GM19351 (cell line): ENCODE results near the gene CNTN5.

Source experiments
- ATAC-seq: cut with Tn5 transposase; IDR thresholded peaks from one replicate; pipeline ENCODE4 v1.9.1; 2021; ENCODE audit warnings: mild to moderate bottlenecking, moderate library complexity; ENCODE audit not compliant: unreplicated experiment

CNTN5 gene

DNA sequence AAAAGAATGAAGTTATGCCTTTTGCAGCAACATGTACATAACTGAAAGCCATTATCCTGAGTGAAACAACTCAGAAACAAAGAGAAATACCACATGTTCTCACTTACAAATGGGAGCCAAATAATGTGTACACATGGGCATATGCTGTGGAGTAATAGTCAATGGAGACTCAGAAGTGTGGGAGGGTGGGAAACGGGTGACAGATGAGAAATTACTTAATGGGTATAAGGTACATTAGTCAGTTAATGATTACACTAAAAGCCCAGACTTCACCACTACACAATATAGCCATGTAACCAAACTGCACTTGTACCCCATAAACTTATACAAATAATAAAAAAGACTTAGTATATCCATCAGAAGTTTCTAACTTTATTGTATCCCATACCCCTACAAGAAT lies 992.3 kb downstream of the CNTN5 start:
- ATAC-seq, result no peak

DNA sequence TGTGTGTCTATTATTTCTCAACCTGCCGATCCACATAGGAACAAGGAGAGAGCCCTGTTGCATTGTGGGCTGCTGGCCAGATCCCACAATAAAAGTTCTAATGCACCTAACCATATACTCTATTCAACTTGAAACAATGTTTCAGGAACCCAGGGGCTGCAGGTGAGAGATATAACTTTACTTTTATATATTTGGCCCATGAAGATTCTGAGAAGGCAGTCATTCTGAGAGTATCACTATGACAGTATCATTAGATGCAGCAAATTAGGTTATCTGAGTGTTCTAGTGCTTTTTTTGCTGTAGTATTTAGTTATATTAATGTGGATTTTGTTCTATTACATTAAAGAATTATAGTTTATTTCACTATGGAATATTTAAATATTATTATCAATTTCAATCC lies 1011.2 kb downstream of the CNTN5 start:
- no peak for ATAC-seq

DNA sequence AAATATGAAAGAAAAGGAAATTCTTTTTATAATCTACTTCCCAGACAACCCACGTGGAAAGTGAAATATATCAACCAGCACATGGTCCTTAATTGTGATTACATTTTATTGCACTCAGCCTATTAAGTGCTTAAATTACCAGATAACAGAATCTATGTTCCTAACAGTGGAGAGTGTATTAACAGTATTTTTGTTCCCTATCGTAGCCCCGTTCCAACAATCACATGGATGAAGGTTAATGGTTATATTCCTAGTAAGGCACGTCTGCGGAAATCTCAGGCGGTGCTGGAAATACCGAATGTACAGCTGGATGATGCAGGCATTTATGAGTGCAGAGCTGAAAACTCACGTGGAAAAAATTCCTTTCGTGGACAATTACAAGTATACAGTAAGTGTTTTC lies 1040.3 kb downstream of the CNTN5 start:
- ATAC-seq, result no peak

DNA sequence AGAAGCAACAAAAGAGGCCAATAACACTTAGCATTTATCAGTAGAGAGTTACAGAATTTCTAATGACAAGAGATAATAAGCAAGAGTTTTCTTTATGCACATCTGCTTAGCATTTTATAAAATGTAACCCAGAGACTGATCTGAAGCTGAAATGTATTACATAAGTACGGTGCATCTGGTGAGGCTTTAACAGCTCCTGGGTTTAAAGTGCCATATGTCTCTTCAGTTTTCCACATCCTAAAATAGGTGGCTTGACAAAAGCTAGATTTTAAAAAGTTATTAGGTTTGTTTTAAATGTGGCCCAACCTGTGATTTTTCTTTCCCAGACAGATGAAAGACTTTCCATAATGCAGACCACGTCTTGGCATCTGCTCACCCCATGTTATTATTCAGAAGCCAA lies 1045.7 kb downstream of the CNTN5 start:
- no peak for ATAC-seq

DNA sequence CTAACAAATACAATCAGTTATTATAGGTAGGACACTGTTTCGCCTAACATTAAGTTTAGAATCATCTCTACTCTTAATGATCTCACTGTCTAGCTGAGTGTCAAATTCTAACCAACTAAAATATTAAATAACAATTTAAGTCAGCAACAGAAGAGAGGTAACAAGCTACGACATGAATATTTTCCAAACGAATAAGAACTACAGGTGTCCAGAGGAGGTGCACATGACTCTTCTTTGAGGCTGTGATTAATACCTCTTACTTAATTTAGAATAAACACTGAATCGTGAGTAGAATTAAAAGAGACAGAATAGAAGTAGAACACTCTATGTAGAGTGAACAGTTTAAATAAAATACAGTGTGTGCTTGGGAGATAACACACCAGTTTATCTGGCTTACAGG lies 1047.4 kb downstream of the CNTN5 start:
- no peak for ATAC-seq

DNA sequence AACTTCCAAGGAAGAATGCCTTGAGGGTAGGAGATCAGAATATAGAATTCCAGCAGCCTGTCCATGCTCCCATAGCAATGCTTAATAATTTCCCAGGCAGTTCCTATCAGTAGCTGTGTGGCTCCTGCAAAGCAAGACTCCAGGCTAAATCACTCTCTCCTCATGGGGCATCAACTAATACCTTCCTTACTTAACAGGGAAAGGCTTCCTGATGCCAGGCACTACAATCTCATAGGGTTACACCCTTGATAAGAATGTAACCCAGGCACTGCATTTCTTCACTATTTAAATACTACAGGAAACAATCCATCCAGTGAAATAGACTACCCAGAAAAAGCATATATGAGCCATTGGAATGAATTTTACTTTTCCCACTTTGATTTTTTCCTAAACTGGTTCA lies 1051.4 kb downstream of the CNTN5 start:
- no peak for ATAC-seq

DNA sequence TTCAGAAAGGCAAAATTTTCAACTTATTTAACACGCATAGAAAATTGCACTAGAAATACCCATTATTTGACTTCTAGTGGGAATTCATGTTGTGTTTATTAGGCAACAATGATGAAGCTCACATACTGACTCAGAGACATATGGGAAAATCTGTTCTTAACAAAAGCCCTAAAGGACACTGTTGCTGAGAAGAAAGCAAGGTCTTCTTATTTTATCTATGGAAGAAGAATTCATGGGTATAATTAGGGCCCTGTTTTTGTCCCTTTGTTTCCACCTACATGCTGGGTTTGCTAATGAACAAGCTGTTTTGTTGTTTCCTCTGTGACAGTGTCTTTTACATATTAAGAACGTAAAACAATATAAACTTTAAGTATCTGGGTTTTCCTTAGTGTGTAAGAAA lies 1059.6 kb downstream of the CNTN5 start:
- ATAC-seq, result no peak

DNA sequence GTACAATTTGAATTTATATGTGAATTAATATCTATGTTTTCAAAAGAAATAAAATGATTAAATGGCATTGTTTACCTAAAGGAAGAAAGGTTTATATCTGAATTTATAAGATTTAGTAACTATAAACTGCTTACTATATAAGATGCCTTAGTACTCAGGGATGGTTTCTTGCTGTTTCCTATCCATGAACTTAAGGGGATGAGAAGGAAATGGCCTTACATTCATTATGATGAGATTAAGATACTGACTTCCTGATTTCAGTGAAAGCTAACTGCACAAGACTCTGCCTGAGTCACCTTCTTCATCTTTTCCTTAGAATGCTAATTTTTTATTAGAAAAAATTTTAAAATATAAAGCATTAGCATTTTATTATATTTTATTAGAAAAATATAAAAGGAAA lies 1060.1 kb downstream of the CNTN5 start:
- no peak for ATAC-seq

DNA sequence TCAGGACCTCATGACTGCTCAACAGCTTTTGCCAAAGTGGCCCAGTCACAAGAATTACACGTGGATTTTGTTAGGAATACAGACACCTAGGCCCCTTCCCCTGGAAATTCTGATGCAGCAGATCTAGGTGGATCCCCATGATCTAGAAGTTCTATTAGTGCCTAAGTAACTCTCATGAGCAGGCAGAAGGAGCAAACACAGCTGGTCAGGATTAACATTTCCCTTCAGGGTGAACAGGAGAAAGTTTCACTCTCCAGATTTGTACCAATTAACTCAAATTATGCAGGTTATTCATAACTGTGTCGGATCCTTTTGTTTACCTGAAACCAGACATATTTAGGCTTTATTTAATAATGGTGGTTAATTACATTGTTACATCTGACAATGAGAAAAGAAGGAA lies 1072.9 kb downstream of the CNTN5 start:
- ATAC-seq, result no peak

DNA sequence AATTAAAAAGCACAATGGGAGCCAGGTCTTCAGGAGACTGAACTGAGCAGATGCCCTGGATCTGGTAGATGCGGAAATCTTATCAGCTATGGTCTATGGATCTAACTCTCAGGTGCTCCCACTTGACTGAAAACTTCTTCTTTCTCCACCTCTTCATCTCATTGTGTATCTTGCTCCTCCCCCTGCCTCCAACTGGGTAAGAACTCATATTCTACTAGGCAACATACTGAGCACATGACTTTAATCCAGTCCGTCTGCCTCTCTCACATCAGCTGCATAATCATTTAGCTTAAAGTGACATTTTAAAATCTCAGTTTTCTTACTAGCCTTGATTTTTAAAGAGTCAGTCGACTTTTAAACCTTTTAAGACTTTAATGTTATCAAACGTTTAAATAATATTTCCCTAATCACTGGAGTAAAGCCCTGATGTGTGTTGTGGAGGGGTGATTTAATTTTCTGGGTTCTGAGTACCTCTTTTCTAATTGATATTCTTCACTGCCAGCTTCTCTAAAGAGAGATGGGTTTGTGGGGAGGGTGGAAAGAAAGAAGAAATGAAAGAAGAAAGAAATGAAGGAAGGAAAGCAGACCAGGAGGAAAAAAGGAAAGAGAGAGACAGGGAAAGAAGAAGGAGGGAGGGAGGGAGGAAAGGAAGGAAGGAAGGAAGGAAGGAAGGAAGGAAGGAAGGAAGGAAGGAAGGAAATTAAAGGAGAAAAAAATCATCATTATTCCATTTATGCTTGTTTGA lies 1073.5 kb downstream of the CNTN5 start:
- no peak for ATAC-seq

DNA sequence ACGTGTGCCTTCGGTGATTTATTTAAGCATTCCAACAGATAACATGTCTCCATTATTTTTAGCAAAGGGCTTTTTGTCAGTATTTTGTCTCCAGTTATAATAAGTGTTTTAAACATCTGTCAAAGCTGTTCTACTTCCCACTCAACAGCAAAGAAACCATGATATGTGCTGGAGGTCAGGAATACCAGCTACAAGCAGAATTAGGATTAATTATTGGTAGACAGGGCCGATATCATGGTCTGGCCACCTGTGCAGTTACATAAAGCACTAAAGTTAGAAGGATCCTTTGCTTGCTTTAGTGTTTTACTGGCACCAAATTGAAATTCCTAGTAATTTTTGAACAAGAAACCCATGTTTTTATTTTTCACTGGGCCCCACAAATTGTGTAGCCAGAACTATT lies 1075.1 kb downstream of the CNTN5 start:
- no peak for ATAC-seq

DNA sequence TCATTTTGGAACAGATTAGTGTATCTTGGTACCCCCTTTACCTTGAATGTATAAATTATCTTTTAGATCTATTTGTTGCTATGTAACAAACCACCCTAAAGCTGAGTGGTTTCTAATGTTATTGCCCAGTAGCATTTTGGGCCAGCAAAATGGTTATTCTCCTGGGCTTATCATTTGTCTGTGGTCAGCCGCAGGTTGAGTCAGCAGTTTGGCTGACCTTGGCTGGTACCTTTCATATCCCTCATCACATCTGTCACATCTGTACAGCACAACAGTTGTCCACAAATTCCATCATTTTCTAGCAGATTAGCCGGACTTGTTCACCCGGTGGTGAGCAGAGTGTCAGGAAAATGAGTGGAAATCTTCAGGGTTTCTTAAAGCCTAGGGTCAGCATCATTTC lies 1077.8 kb downstream of the CNTN5 start:
- no peak for ATAC-seq

DNA sequence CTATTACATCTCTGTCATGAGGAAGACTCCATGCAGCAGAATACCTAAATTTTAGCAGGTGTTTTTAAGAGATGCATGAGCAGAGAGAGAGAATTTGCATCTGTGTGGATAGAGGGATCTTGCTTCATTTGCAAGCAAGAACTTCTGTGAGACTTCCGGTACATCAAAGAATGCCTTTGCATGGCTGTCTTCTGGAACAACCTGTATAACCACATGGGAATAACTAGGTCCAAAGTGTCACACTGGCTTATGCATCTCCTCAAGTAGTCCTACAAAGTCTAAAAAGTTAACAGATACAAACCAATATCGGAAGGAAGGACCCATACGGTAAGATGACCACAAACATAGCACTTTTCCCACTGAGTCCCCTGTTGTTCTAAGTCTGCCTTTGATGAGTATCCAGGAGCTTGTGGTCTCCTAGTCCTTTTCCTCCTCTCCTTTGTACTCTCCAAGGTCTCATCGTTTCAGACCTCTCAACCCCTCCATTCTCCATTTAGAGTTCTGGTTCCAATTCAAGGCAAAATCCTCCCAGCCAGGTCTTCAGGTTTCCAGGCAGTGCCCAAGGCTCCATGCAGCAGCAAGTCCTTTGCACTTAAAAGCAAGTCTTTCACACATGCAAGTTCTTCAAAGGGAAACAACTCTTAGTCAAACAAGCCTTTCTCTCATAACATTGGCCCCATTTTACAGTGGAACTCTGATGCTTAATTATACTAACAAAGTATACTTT lies 1084.7 kb downstream of the CNTN5 start:
- no peak for ATAC-seq

DNA sequence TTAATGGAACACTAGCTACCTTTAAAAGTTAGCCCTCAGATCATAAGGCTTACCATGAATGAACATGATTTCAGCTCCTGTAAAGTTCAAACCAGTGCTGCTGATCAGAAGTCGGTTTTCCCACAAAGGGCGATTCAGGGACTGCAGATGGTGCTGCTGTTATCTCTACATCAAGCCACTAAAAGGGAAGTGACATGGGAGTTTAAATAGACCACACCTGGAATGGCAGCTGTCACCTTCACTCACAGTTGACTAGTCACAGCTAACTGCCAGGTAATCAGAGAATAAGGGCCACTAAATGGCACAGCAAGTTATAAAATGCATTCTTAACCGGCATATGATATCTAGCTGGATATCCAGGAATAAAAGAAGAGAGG lies 1085.2 kb downstream of the CNTN5 start:
- no peak for ATAC-seq

DNA sequence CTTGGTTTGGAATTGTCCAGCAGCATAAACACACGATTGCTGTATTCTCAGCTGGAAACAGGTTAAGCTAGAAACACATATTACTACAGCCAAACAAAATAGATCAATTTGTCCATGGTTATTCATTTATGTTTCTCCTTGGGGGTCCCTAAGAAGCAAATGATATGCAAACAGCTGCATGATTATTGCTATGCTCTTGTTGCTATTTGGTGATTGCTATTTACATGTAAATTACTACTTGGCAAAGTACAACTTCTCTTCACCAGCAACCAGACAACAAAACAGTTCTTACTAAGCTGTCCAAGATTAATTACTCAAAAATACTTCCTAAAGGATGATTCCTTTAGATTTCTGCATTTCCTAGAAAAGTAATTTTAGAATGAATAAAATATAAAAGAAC lies 1098.4 kb downstream of the CNTN5 start:
- no peak for ATAC-seq

DNA sequence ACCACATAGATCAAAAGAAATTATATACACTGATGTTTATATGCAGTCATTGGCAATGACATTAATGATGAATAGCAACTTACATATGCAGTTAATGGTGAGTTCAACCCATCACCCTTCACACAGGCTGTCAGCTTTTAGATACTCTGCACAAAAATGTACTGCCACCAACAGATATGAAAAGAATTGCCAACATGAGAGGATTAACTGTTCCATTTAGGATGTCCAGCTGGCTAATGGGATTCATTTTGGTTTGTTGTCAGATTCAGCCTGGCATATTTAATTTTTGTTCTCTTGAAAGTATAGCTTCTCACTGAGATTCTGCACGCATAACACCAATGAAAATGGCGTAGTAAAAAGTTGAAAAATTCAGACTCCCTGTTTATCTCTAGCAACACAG lies 1112.4 kb downstream of the CNTN5 start:
- no peak for ATAC-seq

DNA sequence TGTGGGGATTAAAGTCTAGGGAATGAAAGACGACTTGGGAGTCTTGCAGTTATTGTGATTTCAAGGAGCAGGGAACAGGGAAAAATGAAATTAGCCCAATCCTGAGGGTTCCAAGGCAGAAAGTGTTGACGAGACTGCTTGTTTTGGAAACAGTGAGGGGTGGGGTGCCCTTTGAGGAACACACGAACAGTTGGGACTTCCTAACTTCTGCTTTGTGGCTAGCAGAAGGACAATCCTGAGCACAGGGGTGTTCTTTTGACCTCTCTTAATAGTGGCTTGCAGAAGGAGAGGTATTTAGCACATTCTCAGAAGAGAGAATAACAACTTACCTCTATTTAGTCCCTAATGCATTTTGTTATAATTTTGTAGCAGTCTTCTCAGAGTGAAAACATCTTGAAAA lies 1120.5 kb downstream of the CNTN5 start:
- no peak for ATAC-seq

DNA sequence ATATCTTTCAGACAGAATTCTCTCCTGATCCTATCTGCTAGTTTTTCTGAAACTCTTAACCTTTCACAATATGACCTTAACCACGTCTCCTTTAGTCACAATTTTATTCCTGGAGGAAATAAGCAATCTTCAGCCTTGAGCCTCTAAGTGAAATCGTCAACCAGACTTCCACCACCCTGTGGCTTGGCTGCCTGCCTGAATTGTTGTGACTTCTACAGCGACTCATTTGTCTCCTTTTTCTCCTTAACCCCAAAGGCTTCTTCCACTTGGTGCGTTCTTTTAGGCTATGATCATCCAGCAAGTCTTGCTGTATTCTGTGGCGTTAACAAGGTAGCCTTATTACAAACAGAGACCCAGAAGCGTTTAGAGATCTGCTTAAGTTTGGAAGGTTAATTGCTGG lies 1131.2 kb downstream of the CNTN5 start:
- no peak for ATAC-seq

DNA sequence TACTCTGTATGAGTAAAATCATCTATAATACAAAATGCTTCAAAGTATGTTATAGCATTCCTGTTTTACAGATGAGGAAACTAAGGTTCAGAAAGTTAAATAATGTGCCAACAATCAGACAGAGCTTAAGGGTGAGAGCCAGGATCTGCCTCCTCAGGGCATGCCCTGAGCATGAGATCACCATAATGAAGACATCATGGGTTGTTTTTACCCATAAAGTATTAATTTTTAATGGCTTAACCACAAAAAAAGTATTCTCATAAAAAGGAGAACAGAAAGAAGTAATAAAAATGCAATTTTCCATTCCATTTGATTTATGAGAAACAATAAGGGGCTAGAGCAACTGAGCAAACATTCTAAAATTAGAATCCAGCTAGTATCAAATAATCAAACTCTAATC lies 1132.0 kb downstream of the CNTN5 start:
- ATAC-seq, result no peak

DNA sequence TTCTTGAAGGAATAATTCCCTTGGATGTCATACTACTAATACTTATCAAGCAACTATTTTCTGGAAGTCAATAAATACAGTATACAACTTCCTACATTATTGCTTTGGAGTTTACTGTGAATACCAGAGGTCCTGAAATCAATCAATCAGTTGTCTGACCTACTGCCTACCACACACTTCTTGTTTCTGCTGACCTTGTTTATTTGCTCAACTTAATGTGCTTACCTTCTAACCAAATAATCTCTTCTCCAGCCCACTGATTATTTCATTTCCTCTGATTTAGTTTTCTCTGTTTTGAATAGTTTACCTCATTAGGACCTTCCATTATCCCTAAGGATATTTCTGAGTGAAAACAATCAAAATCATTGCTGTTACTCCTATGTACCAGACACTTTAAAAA lies 1142.7 kb downstream of the CNTN5 start:
- no peak for ATAC-seq

DNA sequence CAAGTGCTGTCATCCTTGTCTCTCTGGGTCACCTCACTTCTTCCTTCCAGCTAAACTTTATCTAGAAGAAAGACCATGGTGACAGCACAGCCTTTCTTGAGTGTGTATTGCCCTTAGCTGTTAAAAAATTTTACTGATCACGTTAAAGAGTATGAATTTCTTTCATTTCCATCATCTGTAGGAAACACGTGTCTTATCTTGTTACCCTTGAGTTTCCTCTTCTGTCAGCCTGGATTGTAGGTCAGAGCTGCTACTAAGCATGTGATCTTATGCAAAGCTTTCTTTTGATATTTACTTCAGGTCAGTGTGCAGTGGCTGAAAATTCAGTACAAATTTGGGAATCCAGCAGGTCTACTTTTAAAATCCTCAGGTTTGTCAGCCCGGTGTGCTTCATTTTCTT lies 1154.1 kb downstream of the CNTN5 start:
- ATAC-seq, result no peak

DNA sequence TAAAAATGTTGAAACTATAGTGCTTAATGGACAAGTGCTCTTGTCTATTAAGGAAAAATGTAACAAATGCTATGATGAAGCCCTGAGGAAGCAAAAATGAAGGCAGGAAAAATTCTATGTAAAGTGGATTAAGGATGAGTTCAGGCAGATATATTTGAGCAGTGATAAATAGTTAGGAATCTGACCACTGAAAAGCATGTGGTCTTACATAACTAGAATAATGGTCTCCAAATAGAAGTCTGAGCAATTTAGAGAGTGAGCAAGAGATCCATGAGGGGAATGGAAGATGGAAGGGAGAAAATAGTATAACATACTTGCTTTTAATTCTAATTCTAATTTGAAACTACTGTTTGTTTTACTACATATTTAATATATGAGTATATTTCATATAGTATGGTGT lies 1155.7 kb downstream of the CNTN5 start:
- no peak for ATAC-seq

DNA sequence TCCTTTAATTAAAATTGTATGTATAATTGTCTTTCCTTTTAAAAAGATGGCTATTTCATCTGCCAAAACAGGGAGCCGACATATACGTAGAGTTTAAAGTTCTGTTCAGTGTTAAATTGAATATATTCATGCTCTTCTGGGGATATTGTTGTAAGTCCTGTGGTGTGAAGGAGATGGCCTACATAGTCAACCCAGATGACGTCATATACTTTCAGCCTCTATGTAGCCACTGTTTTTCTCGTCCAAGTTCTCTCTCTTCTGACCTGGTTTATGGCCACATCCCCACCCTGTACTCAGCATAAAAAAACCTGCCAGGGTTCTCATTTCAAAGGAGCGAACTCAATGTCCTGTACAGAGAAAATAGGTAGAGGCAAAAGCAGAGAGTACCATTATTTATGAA lies 1156.9 kb downstream of the CNTN5 start:
- no peak for ATAC-seq
